Adipose tissue (tissue), 3 donors: ENCODE data around the gene COL24A1. TPM values are rescaled to one million over a fixed set of nuclear protein-coding genes. Genes with fewer than 3 reads are reported as not detected.
"Not testable (repeated sequence)": the region's sequence is repeated elsewhere in the genome, so short reads cannot be mapped to it uniquely, and the experiment has no call there.

ENCODE experiments used
- H3K27ac ChIP-seq: one replicate; pipeline ENCODE4 v1.5.1; 2013; ENCODE audit warnings: low read depth, low read length
- WGBS, 3 donors: extraction: QIAGEN DNeasy Blood & Tissue Kit; methylation state at CpG; one replicate each; pipeline ENCODE4 v1.1.7; 2013; 5-methylcytosine and 5-hydroxymethylcytosine counted together
- polyA plus RNA-seq, 3 donors: library from polyadenylated mRNA; stranded (reverse); fragments of 200-250 nt; gene quantifications; one replicate each; pipeline ENCODE4 v1.2.3, GENCODE V29; 2013
- donor health status: healthy with polysubstance abuse.
- donor health status: Bipolar disorder and iron deficiency.
- donor health status: healthy.

COL24A1 gene
- polyA plus RNA-seq, 3 donors, result 0.01 to 0.09 TPM; not detected in 1

- no peak overlapping the region for H3K27ac ChIP-seq
Observed at GRCh38 chr1:85799737-85800136, 356.8 kb downstream of the COL24A1 start.

GRCh38 chr1:85798419-85798818 is 358.2 kb downstream of the COL24A1 start:
- no peak overlapping the region for H3K27ac ChIP-seq
- WGBS, 3 donors, result 77 to 91% (median 91%) methylated on average over 2 of the region's 2 CpGs

More at GRCh38 chr1:85799737-85800136, 356.8 kb downstream of the COL24A1 start:
- 66 to 87% (median 82%) methylated on average over 2 of the region's 2 CpGs for WGBS, 3 donors

- WGBS, 3 donors, result 81 to 94% (median 89%) methylated on average over 6 of the region's 6 CpGs
- not testable (repeated sequence) for H3K27ac ChIP-seq
Observed at GRCh38 chr1:85777021-85777420, 379.6 kb downstream of the COL24A1 start.

DNA sequence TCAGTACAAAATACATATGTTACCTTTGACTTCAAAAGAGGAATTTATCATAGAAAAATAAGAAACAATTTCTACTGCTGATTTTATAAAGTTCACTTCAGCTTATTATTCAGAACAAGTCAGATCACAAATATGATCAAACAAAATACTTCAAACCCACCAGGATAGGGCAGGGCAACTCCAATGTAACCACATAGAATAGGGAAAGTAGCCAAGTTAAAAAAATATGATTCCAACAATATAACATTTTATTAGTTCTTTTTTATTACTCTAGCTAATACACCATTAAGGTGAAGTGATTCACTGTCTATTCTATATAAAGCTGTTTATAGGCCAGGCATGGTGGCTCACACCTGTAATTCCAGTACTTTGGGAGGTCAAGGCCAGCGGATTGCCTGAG is 393.8 kb downstream of the COL24A1 start:
- no peak overlapping the region for H3K27ac ChIP-seq
- WGBS, 3 donors, result 93 to 94% (median 93%) methylated on average over 1 of the region's 1 CpG

GRCh38 chr1:85756864-85757263 is 399.7 kb downstream of the COL24A1 start:
- H3K27ac ChIP-seq, result no peak overlapping the region
- 82 to 91% (median 90%) methylated on average over 5 of the region's 5 CpGs for WGBS, 3 donors

DNA sequence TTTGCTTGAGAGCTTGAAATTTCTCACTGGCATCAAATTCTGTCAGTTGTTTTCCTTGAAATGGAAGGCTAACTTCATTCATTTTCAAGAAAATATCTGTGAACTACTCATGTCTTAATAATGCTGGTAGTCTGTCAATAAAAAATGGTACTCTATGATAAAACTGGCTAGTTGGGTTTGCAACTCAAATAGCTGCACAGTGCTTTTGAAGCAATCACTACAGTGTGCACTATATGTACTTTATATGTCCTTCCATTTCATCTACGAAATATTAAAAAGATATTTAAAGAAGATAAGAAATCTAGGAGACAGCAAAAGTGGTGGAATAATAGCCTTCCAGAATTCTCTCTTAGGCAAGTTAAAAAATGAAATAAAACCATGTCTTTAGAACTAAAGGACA is 408.5 kb downstream of the COL24A1 start:
- WGBS, 3 donors, result 0 to 91% (median 58%) methylated on average over 1 of the region's 1 CpG
- no peak overlapping the region for H3K27ac ChIP-seq

GRCh38 chr1:85746777-85747176 is 409.8 kb downstream of the COL24A1 start:
- H3K27ac ChIP-seq, result no peak overlapping the region
- 95 to 96% (median 95%) methylated on average over 3 of the region's 3 CpGs for WGBS, 3 donors

GRCh38 chr1:85743814-85744213 is 412.8 kb downstream of the COL24A1 start:
- WGBS, 3 donors, result 85 to 93% (median 85%) methylated on average over 3 of the region's 3 CpGs
- no peak overlapping the region for H3K27ac ChIP-seq

DNA sequence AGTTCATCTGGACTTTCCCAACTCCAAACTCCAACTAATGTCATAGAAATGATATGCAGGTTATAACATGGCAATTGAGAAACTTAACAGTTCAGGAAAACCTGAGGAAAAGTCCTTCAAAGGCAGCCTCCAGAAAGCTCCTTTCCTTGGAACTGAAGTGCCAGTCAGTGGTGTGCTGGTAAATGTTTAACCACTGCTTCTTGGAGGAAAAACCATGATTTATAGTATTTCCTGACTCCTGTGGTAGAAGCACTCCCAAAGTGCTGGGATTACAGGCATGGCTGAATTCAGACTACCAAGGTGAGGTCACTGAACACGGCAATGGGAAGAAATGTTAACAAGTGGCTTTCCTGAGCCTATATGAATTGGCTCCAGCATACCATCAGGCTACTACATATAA is 421.6 kb downstream of the COL24A1 start:
- 64 to 89% (median 82%) methylated on average over 1 of the region's 1 CpG for WGBS, 3 donors
- no peak overlapping the region for H3K27ac ChIP-seq

DNA sequence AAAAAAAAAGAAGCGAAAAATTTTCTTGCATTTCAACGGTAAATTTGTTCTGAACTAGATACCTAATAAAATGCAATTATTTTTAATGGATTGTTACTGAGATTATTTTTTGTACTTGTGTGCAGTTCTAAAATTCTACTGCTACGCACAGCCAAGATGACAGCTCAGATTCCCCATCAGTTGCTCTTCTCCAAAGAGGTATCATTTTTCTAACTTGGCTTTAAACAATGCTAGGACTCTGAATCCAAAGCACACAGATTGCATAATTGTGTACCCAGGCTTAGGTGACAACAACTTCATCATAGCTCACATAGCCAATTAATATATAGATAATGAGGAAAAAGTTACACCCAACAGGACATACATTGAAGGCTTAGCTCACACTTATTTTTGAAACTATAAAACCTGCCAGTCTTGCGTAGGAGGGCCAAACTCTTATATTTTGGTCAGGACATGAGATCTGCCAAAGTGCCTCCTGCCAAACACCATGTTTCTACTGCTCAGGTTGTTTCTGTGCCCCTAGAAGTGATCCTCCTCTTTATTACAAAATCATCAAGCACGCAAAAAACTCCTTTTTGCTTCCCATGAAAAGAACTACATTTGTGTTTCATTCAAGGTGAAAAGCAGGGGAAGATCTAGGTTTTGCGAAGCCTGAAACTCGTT is 437.8 kb downstream of the COL24A1 start:
- 91 to 94% (median 93%) methylated on average over 7 of the region's 7 CpGs for WGBS, 3 donors
- H3K27ac ChIP-seq, result no peak overlapping the region

DNA sequence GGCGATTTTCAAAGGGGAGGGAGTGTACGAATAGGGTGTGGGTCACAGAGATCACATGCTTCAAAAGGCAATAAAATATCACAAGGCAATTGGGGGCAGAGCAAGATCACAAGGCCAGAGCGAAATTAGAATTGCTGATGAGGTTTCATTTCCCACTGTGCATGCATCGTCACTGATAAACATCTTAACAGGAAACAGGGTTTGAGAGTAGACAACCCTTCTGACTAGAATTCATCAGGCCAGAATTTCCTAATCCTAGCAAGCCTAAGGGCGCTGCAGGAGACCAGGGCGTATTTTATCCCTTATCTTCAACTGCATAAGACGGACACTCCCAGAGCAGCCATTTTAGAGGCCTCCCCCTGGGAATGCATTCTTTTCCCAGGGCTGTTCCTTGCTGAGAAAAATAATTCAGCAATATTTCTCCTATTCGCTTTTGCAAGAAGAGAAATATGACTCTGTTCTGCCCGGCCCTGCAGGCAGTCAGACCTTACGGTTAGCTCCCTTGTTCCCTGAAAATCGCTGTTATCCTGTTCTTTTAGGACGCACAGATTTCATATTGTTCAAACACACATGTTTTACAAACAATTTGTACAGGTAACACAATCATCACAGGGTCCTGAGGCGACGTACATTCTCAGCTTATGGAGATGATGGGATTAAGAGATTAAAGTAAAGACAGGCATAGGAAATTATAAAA is 442.0 kb downstream of the COL24A1 start:
- not testable (repeated sequence) for H3K27ac ChIP-seq
- 82 to 87% (median 83%) methylated on average over 14 of the region's 14 CpGs for WGBS, 3 donors

DNA sequence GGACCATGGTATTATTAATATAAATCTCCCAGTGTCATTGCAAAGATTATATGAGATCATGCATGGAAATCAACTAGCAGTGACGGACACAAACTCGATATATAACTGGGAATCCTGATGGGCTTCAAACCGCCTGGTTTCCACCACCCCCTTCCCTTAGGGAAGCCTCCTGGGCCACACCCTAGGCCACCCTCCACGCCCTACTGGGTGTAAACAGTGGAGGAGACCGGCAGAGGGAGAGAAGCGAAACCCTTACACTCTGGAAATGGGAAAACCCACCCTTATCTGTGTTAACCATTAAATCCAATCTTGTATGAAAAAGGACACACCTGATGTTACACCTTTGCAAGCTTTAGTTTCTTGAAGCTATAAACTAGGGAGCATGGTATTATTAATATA is 447.7 kb downstream of the COL24A1 start:
- 73 to 95% (median 87%) methylated on average over 6 of the region's 6 CpGs for WGBS, 3 donors
- no peak overlapping the region for H3K27ac ChIP-seq

GRCh38 chr1:85707990-85708828 is 448.4 kb downstream of the COL24A1 start, which contains the start of gene ZNHIT6:
ZNHIT6 (minus strand) TSS chr1:85708433; CDS start chr1:85708284, 149 bp downstream.
- 1 to 2% (median 1%) methylated on average over 35 of the region's 35 CpGs for WGBS, 3 donors
- no peak within 1 kb of the TSS for H3K27ac ChIP-seq

GRCh38 chr1:85707267-85707989 is 449.1 kb downstream of the COL24A1 start:
- whole genome bisulfite sequencing, 3 donors, result 9 to 17% (median 16%) methylated on average over 13 of the region's 13 CpGs
- H3K27ac ChIP-seq, result no peak overlapping the region

DNA sequence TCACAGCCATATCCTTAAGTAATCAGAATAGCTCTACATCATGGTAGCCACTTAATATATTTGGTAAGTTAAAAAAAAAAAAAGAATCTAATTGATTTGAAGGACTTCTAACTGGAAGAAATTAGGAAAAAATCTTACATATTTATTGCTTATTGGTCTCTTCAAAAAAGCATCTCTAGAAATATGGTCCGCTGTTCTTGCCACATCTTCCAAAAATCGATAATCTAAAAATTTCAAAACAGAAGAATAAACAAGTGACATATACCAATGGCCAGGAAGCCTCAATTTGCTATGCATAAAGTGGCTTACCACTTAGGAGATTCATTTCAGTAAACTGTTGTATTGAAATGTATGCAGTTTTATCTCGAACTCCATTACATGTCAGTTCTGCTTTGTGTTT is 450.6 kb downstream of the COL24A1 start:
- 86 to 96% (median 96%) methylated on average over 3 of the region's 3 CpGs for WGBS, 3 donors
- H3K27ac ChIP-seq, result no peak overlapping the region

GRCh38 chr1:85700422-85700821 is 456.1 kb downstream of the COL24A1 start:
- H3K27ac ChIP-seq, result no peak overlapping the region
- WGBS, 3 donors, result 92 to 93% (median 93%) methylated on average over 4 of the region's 4 CpGs

DNA sequence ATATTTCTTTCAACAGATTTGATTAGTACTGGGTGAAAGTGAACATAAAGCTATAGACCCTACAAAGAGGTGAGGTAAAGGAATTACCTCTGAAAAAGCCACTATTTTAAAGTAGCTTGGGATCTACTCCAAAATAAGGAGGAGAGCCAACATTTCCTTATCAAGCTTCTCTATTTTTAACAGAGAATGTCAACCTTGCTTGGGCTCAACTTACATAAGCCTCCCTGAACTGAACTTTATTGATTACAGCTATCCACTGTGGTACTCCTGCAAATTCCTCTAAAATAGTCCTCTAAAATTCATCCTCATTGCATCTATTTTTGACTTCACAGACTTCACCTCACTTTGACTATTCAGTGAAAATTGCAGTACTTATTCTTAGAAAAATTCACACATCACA is 458.7 kb downstream of the COL24A1 start:
- H3K27ac ChIP-seq, result no peak overlapping the region

DNA sequence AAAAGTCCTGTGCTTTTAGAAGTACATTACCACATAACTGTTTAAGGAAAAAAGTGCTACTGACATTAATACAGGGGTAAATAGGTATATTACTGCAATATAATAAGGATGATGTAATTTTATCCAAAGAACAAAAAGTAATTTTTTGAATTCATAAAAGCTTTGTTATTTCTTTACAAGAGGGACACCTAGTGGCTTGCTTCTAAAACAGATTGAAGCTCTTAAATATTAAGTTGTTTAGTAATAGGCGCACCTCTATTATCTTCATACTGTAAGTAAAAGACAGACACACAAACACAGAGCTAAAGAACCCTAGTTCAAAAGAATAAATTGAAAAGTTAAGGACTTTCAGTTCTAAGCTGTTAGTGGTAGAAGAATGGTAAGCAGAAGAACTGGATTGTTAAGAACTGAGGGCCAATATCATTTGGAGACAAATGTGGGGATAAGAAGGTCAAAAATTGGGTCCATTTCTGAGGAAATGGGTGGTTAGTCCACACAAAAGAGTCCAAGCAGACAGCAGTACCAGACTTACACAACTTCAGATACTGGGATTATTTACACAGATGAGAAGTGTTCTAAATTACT is 463.8 kb downstream of the COL24A1 start:
- 18 to 65% (median 59%) methylated on average over 1 of the region's 1 CpG for WGBS, 3 donors
- no peak overlapping the region for H3K27ac ChIP-seq
